Bone marrow (tissue), 2 donors: ENCODE measurements around the gene PPP4R1.

Experiments used
- DNase-seq, 2 donors: peaks; one replicate each; lab custom pipeline; 2025; lab: John Stamatoyannopoulos, UW

PPP4R1 gene

DNA sequence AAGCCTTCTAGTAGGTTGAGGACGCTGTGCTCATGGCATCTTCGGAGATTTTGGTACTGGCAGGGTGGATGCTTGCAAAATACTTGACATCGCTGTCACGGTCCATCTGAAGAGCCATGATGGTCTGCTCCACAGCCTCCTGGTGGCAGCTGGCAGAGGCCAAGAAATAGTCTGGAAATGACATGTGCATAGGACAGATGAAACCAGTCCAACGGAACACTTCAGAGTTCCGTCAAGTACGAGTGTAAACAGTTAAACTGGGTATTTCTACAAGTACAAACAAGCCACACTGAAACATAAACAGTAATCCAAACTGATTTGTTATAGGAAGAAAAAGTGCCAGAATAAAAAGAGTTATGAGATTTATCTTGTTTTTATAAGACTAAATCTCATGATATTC, 66.6 kb downstream of the PPP4R1 start:
- DNase-seq = no peak

DNA sequence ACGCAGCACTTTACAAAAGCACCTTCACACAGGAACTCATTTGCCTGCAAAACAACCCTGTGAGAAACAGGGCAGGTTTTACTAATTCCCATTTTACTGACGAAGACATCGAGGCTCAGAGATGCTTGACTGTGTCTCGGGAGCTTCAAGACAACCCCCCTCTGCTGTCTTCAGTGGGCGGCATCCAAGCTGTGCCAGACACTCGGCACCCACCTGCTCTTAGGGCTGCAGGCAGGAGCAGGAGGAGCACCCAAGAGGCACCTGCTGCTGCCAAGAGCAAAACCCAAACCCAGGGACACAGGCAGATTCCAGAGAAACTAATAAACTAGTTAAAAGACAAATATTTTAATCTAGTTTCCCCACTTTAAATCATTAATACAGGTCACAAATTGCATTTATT, 67.9 kb downstream of the PPP4R1 start:
- no peak for DNase-seq

DNA sequence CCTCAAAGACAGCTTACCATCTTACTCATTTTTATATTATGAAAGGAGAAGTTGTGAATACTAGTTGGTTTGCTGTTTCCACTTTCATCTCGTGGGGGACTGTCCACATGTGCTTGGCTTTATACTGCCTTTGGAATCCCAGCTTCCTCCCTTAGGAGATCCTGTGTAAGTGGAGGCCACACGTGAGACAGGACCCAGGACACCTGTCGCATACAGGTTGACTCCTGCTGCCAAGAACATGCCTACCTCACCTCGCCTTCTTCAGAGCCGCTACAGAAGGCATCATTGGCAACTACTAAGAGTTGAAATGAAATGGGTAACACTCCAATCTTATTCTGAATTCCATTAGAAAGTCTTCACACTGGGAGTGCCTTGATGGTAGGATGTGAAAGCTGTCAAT, 69.3 kb downstream of the PPP4R1 start:
- no peak for DNase-seq

DNA sequence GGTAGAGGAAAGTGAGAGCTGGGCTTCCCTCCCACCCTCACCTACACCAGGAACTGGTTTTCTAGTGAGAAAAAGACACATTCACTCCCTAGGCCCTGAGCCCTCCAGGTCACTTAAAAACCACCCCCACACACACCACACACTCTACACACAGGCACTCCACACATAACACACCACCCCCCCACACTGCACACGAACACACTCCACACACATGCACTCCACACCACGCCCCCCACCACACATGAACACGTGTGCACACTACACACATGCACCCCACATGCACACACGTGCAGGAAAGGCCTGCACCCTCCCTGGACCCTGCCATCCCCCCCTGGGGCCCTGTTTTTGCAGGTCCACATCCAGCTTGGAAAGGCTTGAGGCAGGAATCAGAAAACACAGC, 71.4 kb downstream of the PPP4R1 start:
- DNase-seq = no peak

DNA sequence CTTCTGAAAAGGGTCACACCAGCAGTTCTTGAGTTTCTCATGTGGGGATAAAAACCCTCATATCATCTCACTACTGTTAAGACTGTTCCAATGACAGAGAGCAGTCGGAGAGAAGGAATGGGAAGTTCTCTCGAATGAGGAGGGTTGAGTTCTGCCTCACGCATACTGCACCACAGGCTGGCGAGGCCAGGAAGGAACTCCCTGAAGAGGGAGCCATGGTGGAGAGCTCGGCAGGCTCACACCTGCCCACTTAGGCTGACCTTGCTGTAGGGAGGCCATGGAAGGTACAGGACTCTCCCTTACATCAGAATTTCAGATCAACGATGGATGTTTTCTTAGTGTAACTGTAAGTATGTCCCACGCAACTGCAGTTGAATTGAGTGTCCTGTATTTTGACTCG, 74.4 kb downstream of the PPP4R1 start:
- no peak for DNase-seq

DNA sequence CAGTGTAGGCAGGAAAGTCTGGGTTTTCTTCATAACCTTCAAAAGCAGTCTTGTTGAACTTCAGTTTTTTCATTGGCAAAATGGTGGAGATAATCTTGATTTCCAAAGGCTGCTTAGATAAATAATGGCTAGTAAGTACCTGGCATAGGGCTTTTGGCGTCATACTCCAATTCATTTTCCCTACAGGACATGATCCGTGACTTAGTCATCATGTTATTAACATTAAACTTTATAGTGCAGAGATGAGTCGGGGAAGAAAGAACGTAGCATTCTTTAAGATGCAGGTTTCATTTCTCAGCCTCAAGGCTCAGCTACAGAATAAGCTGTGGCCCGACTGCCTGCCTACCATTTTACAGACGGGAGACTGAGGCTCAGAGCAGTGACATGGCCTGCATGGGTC, 75.1 kb downstream of the PPP4R1 start:
- DNase-seq = no peak

DNA sequence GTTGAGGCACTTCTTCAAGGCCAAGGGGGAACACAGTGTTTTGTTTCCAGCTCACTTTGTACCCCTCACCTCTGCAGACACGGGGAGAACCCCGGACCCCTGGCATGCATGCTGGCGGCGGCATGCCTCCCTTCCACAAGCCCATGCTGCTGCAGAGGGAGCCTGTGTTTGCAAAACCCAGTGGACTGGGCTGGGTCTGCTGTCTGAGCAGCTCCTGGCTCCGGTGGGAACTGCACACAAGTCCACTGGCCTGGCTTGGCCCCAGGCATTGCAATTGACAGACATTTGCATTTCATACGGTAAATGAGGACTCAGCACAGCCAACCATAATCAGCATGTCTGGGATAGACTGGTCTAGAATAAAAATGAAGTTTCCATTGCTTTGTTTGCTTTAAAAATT, 76.7 kb downstream of the PPP4R1 start:
- no peak for DNase-seq

DNA sequence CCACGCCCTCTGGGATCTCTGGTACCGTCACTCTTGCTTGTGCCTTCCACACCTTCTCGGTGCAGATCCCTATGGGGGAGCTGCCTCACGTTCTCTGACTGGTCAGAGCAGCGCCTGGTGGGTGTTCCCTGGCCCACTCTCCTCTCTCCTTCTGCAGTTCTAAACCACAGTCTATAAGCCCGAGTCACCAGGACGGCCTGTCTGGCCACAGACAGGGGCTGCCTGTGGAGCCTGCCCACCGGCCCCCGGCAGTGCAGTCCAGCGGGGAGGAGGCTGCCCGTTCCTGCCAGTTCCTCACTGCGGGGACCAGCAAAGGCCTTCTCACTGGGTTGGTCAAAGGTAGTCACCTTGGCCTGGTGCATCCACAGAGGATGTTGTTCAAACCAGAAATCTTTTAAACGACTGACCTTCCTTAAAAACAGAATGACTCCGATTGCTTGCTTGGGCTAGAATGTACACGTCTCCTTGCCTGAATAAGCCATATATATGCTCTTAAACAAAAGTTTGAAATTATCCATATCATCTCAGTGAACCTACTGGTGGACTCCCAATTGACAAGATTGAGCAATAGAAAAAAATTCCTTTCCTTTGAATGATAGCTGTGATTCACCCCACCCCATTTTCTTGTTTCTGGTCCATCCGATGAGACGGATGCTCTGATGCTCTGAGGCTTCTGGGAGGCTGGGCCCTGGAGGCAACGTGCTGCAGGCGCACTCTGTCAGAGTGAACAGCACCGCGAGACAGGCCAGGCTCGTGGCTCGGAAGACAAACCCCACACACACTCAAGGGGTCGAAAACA, 77.8 kb downstream of the PPP4R1 start:
- no peak for DNase-seq

DNA sequence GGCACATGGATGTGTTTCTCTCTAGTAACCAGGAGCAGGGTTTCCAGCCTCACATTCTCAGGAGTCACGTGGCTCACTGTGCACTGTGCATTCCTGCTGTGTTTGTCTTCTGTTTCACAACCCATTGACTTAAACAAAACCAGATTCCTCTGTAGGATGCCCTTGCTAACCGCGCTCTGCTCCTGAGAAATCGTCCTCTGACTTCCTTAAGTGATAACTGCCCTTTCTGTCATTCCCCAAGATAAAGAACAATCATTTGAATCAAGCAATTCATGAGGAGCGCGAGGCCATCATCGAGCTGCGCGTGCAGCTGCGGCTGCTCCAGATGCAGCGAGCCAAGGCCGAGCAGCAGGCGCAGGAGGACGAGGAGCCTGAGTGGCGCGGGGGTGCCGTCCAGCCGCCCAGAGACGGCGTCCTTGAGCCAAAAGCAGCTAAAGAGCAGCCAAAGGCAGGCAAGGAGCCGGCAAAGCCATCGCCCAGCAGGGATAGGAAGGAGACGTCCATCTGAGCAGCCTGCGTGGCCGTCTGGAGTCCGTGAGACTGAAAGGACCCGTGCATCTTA, 78.8 kb downstream of the PPP4R1 start:
- DNase-seq = no peak

DNA sequence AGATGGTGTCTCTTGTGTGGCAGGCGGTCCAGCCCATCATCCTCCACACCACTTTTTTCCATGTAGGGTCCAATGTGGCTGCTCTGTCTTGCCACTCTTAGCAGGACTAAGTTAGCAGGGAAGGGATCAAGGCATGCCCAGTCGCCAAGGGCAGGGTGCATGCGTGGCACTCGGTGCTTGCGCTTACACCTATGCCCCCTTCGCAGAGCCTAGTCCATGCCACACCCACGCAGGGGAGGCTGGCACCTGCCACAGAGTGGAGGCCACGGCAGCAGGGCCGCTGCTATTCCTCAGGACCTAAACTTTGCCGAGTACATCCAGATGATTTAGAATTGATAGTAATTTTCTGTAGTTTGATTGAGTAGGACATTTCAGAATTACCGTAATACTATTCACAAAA, 79.5 kb downstream of the PPP4R1 start:
- DNase-seq = no peak

DNA sequence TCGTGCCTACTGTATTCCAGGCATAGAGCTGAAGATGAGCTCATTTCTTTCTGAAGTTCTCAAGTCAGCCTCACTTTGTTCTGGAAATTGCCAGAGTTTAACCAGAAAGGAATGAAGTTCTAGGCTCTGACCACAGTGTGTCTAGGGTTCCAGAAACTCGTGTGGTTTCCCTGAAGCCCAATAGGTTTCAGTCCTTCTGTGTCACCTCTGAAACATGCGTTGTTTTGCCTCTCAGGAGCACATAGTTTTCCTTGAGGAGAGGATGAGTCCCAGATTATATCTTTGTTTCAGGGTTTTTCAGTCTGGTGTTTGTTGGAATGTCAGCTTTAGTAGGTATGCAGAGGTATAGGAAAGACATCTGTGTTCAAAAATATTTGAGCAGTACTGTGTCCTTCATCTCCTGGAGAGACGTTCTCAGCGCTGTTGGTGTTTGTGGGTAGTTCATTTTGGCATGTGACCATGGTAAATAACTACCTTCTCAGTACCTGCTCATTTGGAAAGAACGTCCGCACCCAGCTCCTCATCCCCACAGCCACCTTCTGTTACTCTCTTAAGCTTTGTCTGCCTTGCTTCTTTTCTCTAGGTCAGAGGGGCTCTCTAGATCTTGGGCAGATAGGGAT, 82.5 kb downstream of the PPP4R1 start:
- DNase-seq = no peak

DNA sequence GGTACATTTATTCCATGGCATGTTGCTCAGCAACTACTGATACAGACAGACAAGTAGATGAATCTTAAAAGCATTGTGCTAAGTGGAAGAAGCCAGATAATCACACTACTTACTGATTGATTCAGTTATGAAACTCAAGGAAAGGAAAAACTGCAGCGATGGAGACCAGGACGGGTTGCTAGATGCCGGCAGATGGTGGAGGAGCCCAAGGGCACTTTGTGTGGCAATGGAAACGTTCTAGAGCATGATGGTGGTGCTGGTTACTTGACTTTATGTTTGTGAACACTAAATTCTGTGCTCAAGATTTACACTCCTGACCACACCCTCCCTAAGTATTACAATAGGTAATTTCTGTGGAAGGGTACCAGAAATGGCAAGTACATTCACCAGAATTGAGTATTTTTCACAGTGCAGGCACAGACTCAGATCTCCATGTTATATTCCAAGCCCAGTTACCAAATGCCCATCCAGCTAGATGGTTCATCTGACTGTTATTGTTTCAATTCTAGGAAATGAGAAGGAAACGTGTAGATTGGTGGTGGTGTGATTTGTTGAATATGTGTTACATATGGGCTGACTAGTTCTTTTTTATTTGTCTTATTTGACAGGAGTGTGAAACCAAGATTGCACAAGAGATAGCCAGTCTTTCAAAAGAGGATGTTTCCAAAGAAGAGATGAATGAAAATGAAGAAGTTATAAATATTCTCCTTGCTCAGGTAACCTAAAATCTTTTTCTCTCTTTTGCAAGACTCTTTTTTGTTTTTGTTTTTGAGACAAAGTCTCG, 83.9 kb downstream of the PPP4R1 start:
- peak in 1 of 2 donors; percentile 4 for DNase-seq

DNA sequence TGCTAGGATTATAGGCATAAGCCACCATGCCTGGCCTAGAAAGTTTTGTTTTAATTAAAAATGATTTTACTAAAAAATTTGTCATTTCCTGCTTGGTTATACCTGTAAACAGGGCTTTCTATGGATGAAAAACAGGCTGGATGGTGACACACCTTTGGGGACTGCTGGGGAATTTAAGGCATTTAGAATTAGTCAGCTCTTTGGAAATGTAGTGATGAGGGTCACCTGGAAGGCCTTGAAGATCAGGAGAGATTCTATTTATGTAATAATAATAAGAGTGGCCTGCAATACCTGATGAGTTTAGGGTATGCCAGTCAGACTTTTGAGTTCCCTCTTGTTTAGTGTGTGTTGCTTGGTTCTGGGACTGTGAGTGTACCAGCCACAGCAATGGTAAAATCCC, 87.9 kb downstream of the PPP4R1 start:
- no peak for DNase-seq

DNA sequence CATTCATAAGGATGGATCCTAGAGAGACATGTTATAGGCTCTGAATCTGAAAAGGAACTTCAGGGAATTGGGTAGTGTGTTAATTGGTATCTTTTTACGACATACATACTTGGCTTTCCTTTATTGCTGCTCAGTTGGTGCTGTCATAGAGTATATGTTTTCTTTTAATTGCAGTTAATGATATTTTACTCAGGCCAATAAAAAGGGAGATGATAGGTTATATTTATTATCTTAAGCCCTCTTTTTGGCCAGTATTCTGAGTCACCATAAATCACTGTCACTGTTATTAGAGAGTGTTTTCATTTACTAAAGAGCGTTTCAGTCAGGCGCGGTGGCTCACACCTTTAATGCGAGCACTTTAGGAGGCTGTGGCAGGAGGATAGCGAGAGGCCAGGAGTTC, 91.4 kb downstream of the PPP4R1 start:
- no peak for DNase-seq

DNA sequence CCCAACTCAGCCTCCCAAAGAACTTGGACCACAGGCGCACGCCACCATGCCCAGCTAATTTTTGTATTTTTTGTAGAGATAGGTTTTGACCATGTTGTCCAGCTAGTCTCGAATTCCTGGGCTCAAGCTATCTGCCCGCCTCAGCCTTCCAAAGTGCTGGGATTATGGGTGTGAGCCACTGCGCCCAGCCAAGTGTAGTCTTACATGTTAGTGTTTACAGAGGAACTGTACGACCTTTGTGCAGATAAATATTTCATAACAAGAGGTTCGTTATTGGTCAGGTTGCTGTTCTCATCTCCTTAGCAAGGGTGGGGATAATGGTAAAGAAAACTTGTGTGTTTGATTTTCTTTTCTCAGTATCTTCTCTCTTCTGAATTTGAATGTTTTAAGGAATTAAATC, 92.6 kb downstream of the PPP4R1 start:
- DNase-seq = no peak

DNA sequence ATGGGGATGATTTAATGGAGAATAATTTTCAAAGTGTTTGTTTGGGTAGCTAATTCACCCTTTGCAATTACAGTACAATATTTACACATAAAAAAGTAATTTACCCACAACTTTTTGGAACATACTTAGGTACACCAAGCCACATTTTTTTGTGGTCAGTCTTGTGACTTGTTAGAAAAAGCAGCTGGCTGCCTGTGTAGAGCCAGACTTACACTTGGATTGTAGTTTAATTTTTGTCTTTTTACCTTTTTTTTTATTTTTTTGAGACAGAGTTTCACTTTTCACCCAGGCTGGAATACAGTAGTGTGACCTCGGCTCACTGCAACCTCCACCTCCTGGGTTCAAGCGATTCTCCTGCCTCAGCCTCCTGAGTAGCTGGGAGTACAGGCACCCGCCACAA, 93.7 kb downstream of the PPP4R1 start:
- DNase-seq = no peak

DNA sequence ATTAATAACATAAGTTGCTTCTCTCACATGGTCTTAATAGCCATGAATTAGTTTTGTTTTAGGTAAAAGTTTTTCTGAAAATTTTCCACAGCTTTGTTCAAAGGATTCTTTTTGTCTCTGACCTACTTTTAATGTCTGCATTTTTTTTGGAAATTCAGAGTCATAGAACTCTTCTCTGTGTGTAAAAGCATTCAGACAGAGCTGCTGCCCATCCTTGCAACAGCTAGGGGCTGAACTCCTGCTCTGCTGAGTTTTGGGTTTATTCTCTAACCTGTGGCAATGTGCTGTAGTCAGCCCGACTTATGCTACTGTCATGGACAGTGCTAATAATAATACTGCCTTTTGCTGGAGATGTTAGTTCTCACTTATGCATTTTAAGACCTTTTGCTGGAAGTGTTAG, 95.0 kb downstream of the PPP4R1 start:
- no peak for DNase-seq

DNA sequence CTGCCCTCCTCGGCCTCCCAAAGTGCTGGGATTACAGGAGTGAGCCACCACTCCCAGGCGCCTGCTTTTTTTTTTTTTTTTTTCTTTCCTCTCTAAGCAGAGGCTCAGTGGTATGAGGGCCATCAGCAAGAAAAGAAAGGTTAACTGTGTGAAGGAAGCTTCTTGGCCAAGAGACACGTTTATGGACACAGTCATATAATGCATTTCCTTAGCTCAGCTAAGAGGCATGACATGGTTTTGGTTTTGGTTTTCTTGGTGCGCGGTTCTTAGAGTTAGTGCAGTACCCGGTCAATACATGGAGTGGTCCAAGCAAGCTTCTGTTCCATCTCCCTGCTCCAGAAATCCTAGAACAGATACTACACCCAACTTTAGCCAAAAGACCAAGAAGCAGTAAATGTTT, 96.5 kb downstream of the PPP4R1 start:
- no peak for DNase-seq

DNA sequence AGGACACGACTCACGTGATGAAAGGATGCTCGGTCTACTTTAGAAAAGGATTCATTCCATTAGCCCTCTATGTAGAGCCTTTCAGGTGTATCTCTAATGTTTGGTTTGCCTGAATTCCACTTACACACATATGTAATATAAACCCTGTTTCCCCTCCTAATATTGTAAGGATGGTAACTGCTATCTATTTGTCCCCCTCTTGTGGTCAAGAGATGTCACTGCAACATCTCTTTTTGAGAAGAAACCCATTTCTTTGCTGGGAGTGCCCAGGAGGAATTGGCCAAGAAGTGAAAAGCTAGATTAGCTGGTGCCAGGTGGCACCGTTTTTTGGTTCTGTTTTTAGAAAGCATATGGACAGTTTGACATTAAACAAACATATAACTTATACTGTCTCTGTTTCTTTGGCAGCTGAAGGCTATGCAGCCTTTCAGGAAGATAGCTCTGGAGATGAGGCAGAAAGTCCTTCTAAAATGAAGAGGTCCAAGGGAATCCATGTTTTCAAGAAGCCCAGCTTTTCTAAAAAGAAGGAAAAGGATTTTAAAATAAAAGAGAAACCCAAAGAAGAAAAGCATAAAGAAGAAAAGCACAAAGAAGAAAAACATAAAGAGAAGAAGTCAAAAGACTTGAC, 97.8 kb downstream of the PPP4R1 start:
- DNase-seq = peak in 1 of 2 donors; percentile 34

DNA sequence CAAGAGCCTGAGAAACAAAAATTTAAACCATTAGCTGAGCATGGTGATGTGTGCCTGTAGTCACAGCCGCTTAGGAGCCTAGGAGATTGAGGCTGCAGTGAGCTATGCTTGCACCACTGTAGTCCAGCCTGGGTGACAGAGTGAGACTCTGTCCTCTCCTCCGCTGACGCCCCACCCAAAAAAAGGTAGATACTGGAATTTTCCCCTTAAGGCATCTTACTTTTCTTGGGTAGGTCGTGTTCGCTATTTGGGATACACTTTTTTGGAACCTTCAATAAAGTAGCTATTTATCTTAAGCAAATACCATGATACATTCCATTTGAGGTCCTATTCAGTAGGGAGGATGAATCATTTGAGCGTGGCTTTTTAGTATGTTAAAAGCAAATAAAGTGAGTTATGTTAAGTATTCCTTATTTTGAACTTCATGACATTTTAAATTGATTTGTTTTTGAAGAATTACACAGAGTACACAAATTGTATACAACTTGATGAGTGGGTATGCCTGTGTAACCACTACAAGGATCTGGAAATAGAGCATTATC, 100.3 kb downstream of the PPP4R1 start:
- DNase-seq = no peak

DNA sequence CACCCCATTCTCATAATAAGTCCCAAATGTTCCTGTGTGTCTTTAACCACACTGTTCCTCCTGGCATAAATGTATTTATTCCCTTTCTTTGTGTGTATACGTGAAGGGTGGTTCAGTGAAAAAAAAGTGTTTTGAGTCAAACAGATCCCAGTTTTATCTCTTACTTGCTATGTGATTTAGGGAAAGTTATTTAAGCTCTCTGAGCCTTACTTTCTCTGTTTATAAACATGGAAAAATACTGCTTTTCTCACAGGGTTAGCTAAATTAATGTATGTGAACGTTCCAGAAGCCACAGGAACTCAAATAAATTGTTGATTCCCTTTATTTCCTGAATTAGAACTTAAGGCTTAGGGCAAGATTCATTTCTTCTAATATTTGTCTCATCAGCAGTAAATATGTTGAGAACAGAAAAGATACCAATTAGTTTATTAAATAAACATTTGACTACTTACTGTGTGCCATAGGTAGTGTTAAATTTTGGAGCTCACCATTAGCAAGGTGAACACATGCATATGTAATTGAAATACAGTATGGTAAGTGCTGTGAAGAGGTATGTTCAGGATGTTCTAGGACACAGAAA, 105.8 kb downstream of the PPP4R1 start:
- no peak for DNase-seq
